ENCODE results near the gene KATNB1.

KATNB1 gene

GRCh38 chr16:57797526-57798266 lies 62.1 kb downstream of the KATNB1 start:
- no peak for DNase-seq

- no peak for DNase-seq
These were observed 62.8 kb downstream of the KATNB1 start for GRCh38 chr16:57798267-57798810.

- DNase-seq: no peak
These were observed 63.5 kb downstream of the KATNB1 start for GRCh38 chr16:57798953-57799599.

DNA sequence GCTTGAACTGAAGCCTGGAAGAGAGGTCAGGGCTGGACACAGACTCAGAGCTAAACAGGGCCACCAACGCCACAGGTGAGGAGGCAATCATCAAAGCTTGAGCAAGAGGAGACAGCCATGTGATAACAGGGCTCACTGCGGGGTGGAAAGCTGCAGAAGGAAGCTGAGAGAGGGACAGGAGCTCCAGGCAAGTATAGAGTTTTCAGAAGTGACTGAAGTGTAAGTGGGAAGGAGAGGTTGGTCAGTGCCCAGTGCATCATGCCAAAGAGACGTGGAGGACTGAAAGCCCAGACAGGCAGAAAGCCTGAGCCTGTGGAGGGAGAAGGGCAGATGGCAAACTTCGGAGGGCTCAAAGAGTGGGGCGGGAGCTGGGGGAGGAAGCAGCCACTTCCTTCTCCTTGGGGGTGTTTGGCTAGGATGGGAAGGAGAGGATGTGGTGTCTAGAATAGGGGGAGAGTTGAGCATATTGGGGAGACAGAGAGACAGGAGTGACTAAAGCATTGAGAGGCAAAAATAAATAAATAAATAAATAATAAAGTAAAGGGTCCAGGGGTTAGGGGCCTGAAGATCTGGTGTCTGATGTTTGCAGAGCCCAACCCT lies 64.1 kb downstream of the KATNB1 start:
- no peak for DNase-seq

- DNase-seq: no peak
These were observed 64.9 kb downstream of the KATNB1 start for GRCh38 chr16:57800200-57801097.

DNA sequence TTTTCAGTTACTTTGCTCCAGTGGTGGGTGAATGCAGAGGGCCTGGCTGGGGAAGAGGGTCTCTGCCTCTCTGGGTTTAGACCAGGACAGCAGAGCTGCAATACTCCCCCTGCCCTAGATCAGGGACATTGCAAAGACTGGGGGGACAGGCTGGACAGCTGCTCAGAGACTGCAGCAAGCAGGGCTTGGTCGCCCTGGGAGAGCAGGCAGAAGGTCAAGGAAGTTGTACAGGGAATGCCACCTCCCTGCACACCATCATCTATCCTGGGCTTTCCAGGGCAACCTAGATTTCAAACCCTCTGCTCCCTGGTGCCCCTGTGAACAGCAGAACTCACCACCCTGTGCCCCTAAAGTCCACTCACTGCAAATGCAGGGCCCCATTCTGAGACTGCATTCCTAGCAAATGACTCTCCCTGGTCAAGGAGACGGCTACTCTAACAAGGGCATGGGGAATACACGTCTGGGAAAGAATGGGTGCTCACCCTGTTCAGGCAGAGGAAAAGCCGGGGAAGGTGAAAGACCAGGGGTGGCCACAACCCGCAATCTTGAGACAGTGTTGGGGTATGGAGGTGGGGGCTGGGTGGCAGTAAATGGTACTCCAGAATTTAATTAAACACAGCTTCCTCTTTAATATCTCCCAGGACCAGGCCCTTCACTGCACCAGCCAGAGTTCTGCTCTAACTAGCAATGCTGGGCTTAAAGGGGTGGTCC lies 65.7 kb downstream of the KATNB1 start:
- peak; percentile 70 for DNase-seq

DNA sequence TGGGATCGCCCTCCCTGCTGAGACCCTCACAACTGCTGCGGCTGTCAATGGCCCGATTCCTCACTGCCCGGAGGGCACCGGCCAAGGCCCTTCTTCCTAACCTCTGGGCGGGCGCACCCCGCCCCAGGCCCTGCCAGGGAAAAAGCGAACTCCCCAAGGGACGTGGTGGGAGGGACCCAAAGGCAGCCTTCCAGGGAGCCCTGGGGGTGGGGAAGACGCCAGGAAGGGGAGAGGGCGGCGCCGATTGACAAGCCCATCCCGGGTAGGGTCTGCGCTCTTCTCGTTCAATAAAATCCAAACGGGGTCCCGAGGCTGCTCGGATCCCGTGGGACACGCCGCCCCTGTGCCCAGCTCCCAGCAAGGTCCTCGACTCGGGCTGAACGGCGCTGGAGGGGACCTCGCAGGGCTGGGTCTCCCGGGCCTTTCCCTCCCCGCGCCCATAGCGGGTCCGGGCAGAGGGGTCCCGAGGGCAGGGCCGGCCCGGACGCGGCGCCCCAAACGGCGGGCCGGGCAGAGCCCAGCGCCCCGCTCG lies 66.3 kb downstream of the KATNB1 start:
- DNase-seq: peak; percentile 22

DNA sequence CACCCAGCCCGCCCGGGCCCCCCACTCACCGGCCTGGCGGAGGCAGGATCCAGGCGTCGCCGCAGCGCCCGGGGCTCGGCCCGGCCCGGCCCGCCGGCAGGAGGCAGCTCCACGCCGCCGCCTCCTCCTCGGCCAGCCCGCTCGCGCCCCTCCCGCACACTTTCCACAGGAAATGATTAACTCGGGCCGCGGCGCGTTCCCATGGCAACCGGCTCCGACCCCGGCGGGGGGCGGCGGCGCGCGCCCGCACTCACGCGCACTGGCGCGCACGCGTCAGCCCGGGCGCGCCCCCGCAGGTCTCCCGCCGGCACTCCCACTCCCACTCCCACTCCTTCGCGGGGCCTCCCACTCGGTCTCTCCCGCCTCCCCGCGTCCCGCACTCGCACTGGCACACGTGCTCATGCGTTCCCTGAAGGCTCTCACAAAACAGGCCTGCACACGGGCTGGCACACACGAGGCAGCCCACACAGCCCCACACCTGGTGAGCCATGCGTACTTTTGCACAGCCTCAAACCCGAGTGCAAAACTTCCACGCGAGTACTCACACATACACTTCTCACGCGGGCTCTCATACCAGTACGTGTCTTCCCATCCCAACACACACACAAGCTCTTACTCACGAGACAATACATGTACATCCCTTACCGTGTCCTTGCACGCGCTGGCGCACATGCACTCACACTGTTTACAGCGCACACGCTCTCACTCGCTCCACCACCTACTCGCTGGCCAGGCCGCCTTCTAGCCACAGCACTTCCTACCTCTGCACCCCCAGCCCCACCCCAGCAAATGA lies 67.0 kb downstream of the KATNB1 start, which contains the start of gene KIFC3:
TSS of gene KIFC3 (minus strand) at position 151 of the 793 bp plus-strand sequence. CDS start 4,248 bp downstream, outside the sequence.
- peak; percentile 78 for DNase-seq

GRCh38 chr16:57803134-57803990 lies 67.8 kb downstream of the KATNB1 start:
- peak; percentile 32 for DNase-seq

- DNase-seq: peak; percentile 37
These were observed 68.7 kb downstream of the KATNB1 start for GRCh38 chr16:57804111-57804837.

DNA sequence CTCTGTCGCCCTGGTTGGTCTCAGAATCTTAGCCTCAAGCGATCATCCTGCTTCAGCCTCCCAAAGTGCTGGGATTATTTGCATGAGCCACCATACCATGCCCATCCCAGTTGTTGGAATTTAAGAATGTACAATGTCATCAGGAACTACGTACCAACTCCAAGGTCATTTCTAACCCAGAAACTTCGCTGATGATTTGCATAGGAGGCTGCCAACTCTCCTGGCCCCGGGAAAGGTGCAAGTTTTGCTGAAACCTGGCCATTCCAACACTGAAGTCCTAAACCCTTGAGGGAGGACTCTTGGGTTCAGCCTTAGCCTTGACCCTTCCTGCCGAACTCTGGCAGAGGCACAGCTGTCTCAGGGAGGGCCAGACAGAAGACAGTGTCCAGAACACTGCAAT lies 69.6 kb downstream of the KATNB1 start:
- DNase-seq: no peak

All from fibroblast of upper back skin (primary cell).